GM21515 (cell line): Measurements from ENCODE around the gene PLEKHF1.

Source experiments
- ATAC-seq: cut with Tn5 transposase; IDR thresholded peaks from one replicate; pipeline ENCODE4 v1.9.1; 2021; ENCODE audit not compliant: unreplicated experiment

Gene PLEKHF1

DNA sequence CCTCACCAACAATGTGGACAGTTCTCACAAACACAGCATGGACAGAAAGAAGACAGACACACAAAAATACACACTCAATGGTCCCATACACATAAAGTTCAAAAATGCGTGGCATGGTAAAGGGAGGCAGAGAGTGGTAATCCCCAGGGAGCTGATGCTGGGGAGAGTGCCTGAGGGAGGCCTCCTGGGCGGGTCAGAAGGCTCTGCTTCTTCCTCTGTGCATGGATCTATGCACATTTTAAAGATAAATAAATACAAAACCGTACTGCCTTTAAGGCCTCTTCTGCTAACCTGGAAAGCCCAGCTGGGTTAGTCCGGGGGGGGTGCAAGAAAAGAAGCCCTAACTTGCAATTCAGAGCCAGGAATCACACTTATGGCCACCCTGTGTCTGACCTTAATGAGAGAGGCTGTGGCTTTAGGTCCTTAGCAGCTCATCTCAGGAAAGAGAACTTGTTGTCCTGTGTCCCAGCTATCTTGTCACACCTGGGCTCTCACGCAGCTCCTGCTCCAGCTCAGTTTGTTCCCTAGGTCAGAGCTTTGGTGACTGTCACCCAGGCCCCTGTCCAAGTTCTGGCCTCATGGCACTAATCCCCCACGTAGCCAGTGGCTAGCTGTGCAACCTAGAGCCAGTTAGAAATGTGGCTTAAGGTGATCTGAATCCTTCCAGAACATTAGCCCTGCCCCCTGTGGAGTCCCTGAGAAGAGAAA is 30.7 kb upstream of the PLEKHF1 start:
- ATAC-seq, result no peak

GRCh38 chr19:29635963-29636362 is 29.3 kb upstream of the PLEKHF1 start:
- no peak for ATAC-seq

DNA sequence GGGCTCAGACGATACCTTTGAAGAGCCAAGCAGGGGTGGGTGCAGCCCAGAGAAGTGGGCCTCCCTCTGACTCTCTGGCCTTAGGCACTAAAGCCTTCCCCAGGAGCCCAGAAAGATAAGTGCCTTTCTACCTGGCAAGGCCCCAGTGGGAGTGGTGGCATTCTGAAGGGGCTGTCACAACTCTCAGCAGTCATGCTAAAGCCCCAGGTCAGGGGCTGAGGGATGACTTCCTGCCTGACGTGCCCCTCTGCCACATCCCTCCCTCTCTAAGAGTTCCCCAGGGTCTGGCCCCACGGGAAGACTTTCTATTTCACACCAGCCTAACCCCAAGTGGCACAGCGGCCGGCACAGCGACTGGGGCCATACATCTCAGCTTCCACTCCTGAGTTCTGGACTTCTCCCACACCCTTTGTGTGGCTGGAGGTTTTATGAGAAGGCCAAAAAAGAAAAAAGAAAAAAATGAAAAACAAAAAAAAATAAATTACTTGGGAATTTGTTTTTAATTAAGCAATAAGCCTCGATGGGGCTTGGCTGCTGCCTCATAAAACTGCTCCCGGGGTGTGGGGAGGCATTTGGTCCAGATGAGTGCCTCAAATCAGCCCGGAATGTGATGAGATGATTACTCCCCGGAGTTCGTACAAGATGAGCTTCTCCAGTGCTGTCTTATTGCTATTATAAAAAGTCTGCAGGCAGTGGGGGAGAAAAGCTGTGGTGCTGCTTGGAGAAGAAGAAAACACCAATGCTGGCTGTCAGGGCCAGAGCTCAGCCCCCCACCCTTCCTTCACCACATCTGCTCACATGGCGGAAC is 28.5 kb upstream of the PLEKHF1 start:
- ATAC-seq, result no peak

DNA sequence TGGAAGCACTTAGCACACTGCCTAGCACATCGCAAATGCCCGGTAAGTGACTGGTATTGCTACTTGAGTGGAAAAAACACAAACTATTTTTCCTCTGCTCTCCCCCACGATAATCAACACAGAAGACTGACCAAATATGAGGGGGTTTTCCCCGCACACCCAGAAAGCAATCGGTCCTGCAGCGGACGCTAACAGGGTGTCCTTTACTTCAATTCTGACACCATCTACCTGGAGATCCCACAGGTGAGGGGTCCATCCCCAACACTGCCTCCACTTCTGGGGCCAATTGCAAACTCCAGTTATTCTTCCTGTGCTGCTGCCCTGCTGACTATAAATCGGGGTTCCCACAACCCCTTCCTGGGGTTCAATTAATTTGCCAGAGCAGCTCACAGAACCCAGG is 26.2 kb upstream of the PLEKHF1 start:
- no peak for ATAC-seq

DNA sequence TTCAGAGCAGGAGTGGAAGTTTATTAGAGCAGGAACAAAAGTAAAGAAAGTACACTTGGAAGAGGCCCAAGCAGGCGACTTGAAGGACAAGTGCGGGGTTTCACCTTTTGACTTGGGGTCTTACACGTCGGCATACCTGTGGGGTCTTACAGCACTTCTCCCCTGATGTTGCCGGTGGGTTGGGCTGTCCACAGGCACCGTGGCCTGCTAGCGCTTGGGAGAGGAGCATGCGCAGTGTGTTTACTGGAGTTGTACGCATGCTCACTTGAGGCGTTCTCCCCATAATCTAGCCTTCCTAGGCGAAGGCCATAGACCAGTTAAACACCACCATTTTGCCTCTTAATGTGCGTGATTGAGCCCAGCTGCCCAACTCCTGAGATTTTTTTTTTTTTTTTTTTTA is 25.0 kb upstream of the PLEKHF1 start:
- ATAC-seq, result no peak

DNA sequence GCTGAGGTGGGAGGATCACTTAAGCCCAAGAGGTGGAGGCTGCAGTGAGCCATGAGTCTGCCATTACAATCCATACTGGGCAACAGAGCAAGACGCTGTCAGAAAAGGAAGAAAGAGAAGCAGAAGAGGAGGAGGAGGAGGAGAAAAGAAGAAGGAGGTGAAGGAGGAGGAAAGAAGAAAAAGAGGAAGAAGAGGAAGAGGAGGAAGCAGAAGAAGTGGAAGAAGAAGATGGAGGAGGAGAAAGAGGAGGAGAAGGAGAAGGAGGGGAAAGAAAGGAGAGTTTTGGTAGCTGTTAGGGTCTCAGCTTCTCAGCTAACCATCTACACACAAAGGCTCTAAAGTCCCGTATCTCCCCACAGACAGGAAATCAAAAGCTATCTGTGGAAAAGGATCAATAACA is 23.7 kb upstream of the PLEKHF1 start:
- no peak for ATAC-seq

GRCh38 chr19:29643361-29643935 is 21.8 kb upstream of the PLEKHF1 start:
- ATAC-seq, result no peak

DNA sequence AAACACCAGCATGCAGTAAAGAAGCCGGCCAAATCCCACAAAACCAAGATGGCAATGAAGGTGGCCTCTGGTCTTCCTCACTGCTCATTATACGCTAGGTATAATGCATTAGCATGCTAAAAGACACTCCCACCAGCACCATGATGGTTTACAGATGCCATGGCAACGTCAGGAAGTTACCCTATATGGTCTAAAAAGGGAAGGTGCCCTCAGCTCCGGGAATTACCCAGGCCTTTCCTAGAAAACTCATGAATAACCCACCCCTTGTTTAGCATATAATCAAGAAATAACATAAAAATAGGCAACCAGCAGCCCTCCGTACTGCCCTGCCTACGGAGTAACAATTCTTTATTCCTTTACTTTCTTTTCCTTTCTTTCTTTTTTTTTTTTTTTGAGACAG is 21.1 kb upstream of the PLEKHF1 start:
- ATAC-seq, result no peak

DNA sequence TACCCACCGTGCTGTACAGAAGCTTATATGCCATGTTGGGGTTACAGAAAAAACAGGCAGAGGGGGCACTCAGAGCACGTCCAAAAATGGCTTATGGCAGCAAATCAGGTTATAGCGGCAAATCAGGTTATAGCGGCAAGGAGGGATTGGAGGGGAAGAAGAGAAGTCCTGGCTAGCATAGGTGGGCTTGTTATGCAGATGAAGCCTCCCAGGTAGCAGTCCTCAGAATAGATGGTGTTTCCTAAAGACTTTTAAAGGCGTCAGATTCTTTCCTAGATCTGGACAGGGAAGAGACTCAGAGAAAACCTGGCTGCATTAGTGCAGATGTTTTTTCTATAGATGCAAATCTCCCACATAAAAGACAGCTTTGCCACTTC is 19.8 kb upstream of the PLEKHF1 start:
- no peak for ATAC-seq

DNA sequence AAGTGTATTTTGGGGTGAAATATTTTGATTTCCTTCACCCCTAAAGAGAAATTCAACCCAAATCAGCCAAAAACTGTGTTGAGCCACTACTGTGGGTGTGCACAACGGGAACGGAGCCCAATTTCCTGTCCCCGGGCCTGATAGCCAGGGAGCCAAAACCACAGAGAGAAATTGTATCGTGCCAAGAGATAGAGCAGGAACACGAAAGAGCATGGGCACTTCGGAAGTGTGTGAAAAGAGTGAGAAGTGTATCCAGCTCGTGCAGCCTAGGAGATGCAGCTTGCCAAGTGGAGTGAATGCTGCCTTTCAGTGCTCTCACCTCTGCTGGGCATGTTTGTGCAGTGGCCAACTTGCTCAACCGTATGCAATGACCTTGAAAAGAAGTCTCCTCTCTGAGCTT is 19.4 kb upstream of the PLEKHF1 start:
- ATAC-seq, result no peak

DNA sequence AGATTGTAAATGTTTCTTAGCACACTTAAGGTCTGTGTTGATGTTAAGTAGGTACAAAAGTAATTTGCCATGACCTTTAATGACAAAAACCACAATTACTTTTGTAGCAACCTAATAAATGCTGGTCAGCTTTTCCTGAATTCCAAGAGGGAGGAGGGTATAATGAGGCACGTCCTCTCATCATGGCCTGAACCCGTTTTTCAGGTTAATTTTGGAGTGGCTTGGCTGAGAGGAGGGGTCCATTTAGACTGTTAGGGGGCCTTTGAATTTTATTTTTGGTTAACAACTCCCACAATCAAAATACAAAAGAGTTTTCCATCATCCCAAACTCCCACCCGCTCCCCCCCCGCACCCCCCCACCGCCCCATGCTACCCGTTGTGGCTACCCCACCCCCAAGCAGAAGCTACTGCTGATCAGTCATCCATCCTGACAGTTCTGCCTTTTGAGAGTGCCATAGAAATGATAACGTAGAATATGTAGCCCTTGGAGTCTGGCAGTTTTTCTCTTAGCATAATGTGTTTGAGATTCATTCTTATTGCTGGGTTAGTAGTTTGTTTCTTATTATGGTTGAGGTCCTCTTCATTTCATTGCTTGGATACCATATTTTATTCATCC is 14.4 kb upstream of the PLEKHF1 start:
- ATAC-seq, result no peak

DNA sequence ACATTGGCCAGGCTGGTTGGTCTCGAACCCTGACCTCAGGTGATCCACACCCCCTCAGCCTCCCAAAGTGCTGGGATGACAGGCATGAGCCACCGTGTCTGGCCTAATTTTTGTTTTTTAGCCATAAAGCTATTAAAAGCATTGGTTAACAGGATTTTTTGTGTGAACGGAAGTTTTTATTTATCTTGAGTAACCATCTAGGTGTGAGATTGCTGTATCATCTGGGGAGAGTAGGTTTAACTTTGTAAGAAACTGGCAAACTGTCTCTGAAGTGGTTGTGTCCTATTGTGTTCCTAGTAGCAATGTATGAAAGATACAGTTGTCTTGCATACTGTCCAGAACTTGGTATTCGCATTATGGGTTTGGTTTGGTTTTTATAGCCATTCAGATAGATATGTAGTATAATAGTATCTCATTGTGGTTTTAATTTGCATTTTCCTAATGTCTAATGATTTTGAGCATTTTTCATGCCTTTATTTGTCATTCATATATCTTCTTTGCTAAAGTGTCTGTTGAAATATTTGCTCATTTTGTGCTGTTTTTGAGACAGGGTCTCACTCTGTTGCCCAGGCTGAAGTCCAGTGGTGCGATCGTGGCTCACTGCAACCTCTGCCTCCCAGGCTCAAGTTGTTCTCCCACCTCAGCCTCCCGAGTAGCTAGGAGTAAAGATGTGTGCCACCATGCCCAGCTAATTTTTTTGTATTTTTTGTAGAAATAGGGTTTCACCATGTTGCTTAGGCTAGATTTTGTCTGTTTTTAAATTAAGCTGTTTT is 13.5 kb upstream of the PLEKHF1 start:
- no peak for ATAC-seq

DNA sequence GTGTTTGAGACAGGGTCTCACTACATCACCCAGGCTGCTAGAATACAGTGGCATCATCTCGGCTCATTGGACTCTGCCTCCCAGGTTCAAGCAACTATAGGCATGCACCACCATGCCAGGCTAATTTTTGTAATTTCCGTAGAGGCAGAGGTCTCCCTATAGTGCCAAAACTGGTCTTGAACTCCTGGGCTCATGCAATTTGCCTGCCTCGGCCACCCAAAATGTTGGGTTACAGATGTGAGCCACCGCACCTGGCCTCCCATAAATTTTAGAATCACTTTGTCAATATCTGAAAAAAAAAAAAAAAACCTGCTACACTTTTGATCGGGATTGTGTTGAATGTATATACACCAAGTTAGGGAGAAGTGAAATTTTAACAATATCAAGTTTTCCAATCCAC is 11.9 kb upstream of the PLEKHF1 start:
- ATAC-seq, result no peak

GRCh38 chr19:29655648-29656335 is 9.5 kb upstream of the PLEKHF1 start:
- ATAC-seq, result no peak

GRCh38 chr19:29658221-29658991 is 6.9 kb upstream of the PLEKHF1 start:
- ATAC-seq, result no peak

GRCh38 chr19:29660835-29661234 is 4.4 kb upstream of the PLEKHF1 start:
- no peak for ATAC-seq

DNA sequence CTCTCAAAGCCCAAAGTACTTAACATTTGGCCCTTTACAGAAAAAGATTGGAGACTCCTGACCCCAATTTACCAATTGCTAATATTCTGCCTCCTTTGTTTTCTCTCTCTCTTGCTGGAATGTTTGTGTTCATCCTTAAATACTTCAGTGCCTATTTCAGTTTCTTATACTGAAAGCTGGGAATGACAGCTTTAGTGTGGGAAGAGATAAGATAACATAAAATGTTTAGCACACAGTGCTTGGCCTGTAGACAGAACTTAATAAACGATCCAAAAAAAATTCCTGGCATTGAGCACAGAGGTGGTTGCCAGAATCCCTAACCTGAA is 3.0 kb upstream of the PLEKHF1 start:
- no peak for ATAC-seq

GRCh38 chr19:29662604-29663404 is 2.5 kb upstream of the PLEKHF1 start:
- no peak for ATAC-seq
